HG03354 (cell line): Measurements from ENCODE around the gene SF3B2.

Source experiments
- ATAC-seq: cut with Tn5 transposase; IDR thresholded peaks from one replicate; pipeline ENCODE4 v1.9.1; 2021; ENCODE audit warnings: mild to moderate bottlenecking; ENCODE audit not compliant: unreplicated experiment, poor library complexity, severe bottlenecking

Gene SF3B2

DNA sequence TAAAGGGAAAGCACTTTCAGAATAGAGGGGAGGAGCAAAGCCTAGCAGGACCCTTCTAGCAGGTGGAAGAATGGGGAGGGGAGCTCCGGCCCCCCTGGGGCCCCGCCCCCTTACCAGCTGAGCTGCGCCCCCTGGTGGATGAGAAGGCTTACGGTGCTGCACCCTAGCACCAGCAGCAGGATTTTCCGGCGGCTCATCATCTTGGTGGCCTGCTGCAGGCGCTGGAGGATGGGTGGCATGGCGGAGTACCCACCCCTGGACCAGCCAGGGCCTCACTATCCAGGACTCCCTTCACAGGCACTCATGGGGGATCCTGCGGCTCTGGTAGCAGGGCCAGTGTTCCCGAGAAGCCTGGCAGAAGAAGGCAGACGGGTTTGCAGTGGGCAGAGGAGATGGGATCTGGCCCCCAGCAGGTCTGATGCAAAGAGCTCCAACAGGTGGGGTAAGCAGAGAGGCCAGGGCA lies 7.0 kb upstream of the SF3B2 start:
- peak; percentile 74 for ATAC-seq

DNA sequence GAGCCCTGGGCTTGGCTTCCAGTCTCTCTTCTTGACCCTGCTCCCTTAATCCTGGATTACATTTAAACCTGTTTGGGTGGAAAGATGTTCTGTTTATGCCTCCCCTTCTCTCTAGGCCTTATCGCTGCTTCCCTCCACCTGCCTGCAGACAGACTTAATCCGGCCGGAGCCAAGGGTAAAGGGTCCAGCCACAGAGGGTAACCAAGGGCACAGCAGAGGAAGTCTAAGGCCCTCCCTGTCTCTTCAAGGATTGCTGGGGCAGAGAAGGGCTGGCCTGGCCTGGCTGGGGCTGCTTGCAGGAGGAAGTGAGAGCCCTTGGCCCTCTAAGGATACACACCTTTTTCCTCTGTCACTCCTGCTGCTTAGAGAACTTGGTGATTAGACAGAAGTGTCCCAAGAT lies 5.3 kb upstream of the SF3B2 start:
- ATAC-seq = no peak

DNA sequence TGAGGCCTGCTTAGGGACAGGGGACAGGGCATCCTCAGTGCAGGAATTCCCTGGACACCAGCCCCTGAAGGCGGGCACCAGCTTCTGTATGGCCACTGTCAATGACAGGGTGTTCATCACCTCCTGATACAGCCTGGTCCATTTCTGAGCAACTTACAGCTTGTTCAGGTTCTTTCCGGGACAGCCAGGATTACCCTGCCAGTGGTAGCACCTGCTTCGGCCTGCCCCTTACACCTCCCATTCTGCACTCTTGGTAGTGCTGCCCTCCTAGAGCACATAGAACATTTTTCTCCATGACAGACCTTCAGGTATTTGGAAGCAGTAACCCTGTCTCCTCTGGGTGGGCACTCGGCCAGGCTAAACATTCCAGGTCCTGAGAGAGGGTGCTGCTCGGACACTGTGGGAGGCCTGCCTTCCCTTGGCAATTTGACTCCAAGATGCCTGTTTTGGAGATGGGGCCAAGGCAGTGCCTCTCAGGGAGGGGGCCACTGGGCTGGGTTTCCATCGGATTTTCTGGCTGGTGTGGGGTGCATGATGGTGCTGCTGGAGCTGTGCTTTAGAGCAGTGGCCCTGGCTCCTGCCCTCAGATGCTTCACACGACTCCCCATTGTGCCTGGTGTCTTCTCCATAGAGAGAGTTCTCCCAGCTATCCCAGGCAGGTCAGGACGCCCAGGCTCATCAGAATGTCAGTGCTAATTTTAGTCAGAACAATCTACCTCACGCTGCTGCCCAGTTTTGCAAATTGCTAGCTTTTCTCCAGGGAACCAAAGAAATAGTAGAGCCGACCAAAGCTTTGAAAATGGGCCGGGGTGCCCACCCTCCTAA lies 4.4 kb upstream of the SF3B2 start:
- no peak for ATAC-seq

DNA sequence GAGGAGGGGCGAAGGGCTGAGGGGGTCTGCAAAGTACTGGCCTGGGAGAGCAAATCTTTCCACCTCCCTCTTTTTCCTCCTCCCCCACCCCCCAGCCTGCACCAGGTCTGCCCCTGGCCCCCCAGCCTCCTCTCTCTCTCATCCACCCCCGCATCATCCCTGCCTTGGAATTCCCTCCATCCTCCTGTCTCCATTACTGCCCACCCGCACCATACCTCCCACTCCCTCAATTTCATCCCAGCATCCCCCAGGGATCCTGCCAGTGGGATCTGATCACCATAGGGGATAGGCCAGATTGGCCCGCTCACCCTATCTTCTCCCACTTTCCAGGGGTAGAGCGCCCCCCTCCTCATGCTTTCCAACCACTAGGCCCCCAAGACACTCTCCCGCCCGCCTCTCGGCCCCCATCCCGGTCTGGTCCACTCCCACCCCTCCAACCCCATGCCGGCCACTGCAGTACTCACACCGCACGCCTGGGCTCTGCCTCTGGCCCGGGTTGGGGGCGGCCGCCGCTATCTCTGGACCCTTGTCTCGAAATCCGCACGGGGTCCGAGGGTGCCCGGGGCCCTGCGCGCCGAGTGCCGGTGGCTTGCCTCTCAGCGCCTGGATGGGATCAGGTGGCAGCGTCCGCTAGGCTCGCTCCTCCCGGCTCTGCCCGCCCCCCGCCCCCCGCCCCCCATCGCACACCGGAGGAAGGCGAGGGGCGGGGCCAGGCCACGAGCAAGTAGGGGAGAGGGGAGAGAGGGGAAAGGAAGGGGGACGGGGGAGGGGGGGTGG lies 3.4 kb upstream of the SF3B2 start, which contains the start of gene GAL3ST3:
Gene GAL3ST3, minus strand, starts transcription at position 615 of the 777 bp plus-strand sequence. CDS start 3,746 bp downstream, outside the sequence.
- no peak for ATAC-seq

DNA sequence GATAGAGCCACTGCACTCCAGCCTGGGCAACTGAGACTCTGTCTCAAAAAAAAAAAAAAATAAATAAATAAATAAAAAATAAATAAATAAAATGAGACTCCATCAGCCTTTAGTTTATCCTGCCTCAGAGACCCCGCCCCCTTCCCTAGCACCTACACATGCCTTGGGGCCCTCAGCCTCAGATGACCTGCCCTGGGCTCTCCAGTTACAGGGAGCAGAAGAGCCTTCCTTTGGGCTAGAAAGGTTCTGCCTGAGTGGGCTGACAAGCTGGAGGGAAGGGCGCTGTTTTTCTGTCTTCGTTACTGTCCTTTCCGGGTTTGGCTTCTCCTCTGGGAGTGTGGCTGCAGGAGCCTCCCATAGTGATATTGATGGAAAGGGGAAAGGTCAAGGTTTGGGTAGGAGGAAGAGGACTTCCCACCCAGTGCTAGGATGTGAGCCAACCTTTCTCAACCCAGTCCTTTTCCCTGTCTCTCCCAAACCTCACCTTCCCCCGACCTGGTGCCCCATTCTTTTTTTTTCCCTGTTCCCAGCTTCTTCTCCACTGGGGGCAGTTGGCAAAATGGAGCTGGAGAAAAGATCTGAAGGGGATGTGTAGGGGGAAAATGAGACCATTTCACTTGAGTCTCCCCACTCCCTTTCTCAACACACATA lies 1.5 kb upstream of the SF3B2 start:
- ATAC-seq = no peak

DNA sequence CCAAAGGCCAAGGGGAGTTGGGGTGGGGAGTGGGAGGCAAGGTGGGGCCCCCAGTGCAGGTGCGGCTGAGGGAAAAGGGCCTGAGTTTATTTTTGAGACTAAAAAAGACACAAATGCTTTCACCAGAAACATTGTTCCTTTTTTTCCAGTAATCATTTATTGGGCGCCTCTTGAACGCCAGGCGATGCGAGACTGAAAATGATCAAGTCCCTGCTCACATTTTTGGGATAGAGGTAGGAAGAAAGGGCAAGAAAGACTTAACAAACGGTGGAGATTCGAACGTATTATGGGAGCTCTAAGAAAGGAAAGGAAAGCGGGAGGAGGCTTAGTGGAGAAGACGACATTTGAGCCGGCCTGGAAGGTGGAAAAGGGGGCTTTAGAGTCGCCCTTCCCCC lies 796 bp upstream of the SF3B2 start:
- no peak for ATAC-seq

DNA sequence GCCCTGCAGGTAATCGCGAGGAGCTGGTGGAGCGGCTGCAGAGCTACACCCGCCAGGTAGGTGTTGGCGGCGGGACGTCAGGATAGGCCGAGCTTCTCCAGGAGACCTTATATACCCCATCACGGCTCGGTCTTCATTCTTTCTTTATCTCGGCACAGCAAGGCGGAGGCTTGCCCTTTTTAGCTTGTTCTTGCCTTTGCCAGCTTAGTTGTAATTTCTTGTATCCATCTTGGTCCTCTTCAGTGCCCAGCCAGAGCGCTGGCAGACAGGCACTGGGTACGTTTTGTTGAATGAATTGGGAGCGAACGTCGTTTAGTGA lies 459 bp downstream of the SF3B2 start:
- no peak for ATAC-seq

DNA sequence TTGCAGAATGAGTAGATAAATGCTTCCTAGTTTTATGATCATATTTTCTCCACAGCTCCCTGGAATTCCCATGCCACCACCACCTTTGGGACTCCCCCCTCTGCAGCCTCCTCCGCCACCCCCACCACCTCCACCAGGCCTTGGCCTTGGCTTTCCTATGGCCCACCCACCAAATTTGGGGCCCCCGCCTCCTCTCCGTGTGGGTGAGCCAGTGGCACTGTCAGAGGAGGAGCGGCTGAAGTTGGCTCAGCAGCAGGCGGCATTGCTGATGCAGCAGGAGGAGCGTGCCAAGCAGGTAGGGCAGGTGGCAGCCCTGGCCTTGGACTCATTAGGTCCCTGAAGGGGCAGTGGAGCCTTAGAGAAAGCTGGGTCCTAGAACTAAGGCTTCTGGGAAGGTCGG lies 2.9 kb downstream of the SF3B2 start:
- no peak for ATAC-seq

DNA sequence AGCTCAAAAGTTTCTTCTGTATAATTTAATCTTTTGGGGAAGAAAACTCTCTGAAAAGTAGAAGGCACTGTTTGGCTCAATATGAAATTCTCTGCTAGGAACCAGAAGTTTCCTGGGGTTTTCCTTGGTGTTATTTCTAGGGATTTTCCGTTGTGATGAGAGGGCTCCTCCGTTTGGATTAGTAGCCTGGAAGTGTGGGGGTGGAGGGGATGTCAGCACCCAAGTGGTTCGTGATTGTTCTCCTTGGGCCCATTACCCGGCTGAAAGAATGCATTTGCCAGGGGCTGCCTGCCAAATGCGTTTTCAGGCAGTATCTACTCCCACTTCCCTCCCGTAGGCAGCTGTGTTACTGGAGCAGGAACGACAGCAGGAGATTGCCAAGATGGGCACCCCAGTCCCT lies 4.3 kb downstream of the SF3B2 start:
- ATAC-seq = no peak

DNA sequence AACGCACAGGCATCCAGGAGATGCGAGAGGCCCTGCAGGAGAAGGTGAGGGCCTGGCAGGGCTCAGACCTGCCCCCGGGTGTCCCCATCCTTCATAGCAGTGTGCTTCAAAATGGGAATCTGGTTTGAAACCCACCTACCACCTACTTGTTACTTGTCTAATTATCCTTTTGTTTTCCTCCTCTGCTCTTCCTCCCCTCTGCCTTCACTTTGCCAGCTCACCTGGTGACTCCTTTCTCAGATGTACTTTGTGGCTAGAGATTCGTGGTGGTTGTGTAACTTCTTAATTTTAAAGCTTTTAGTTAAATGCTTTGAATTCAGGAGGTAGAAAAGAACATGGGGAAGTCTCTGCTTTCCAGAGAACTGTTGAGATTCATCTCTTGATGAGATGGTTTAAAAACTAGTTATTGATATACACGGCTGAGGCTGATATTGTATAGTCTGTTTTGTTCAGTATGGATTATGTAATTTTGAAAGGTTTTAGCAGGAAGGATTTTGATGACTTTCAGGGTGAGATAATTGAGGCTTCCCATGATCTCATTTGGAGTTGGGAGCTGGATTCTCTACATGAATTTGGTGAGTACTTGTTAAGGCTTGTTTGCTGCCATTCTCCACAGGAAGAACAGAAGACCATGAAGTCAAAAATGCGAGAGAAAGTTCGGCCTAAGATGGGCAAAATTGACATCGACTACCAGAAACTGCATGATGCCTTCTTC lies 8.0 kb downstream of the SF3B2 start:
- ATAC-seq = no peak

DNA sequence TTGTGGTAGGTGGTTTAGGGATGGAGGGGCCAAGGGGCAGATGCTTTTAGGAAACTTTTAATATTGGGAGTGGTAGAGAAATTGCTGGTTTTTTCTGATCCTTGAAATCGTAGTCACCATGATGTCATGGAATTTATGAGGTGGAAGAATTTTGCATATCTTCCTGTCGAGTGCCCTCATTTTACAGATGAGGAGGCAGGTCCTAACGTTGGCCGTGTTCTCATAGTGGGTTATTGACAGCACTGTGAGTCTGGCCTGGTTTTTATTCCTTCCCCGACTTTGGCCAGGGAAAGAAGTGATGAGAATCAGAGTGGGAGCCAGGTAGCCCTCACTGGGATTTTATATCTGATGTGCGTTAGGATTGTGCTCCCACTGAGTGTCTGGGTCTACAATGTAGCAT lies 9.1 kb downstream of the SF3B2 start:
- ATAC-seq = no peak

DNA sequence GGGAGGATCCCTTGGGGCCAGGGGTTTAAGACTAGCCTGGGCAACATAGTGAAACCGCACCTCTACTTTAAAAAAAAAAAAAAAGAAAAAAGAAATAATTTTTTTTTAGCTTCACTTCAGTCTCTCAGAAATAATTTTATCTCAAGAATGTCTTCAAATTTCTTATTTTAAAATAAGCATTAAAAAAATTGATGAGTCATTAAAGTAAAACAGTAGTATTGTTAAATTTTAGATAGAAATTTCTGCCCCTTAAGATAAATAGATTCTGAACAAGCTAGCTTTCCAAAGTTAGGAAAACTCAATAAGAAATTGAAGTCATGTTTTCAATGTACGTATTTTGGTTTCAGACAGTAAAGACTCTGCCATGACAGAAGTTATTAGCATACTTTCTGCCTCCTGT lies 10.2 kb downstream of the SF3B2 start:
- ATAC-seq = no peak

DNA sequence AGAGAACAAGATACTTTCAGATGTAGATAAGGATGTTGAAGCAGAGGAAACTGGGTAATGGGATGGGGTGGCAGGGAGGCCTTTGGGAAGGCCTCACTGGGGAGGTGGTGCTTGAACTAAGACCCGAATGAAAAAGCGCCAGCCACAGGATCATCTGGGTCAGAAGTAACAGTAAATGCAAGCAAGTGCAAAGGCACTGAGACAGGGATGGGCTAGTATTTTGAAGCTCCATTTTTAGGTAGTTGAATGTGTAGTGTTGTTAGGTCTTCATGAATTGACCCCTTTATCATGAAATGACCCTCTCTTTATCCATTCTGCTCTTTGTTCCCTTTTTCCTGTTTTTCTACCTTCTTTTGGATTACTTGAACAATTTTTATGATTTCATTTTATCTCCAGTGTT lies 11.7 kb downstream of the SF3B2 start:
- ATAC-seq = no peak

DNA sequence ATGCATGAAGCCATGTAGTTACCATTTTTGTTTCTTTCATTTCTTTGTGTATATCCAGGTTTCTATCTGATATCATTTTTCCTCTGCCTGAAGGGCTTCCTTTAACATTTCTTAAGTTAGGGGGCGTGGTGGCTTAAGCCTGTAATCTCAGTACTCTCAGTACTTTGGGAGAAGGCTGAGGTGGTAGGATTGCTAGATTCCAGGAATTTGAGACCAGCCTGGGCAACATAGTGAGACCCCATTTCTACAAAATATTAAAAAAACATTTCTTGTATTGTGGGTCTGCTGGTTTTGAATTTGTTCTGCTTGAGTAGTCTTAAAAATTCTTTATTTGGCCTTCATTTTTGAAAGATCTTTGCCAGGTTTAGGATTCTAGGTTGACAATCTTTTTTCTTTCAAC lies 12.4 kb downstream of the SF3B2 start:
- no peak for ATAC-seq

DNA sequence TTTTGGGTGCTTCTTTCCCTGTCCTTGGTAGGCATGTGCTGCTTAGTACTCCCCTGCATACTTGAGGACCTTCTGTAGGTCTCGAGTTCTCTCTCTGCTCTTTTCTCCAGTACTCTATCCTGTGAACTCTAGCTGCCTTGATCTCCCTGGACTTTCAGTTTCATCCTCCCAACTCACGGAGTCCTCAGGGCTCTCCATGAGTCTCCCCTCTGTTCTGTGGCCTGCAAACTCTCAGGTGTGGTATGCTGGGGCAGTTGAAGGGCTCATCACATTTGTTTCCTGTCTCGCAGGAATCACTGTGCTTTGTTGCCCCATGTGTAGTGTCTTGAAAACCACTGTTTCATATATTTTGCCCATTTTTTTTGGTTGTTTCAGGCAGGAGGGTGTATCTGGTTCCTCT lies 14.6 kb downstream of the SF3B2 start:
- no peak for ATAC-seq

DNA sequence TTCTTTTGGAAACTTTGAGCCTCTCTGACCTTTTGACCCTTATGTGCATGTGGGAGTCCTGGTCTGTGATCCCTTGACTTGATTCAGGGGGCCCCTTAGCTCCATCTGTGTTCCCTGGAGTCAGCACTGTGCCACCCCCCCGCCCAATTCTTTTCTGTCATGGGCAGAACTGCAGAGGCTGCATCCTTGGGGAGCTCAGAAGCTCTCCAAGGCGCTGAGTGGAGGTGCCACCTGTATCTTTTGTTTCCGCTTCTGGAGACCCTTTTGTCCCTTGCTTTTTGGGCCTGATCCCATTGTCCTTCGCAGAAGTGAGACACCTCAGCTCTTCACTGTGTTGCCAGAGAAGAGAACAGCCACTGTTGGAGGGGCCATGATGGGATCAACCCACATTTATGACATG lies 15.5 kb downstream of the SF3B2 start:
- ATAC-seq = no peak

DNA sequence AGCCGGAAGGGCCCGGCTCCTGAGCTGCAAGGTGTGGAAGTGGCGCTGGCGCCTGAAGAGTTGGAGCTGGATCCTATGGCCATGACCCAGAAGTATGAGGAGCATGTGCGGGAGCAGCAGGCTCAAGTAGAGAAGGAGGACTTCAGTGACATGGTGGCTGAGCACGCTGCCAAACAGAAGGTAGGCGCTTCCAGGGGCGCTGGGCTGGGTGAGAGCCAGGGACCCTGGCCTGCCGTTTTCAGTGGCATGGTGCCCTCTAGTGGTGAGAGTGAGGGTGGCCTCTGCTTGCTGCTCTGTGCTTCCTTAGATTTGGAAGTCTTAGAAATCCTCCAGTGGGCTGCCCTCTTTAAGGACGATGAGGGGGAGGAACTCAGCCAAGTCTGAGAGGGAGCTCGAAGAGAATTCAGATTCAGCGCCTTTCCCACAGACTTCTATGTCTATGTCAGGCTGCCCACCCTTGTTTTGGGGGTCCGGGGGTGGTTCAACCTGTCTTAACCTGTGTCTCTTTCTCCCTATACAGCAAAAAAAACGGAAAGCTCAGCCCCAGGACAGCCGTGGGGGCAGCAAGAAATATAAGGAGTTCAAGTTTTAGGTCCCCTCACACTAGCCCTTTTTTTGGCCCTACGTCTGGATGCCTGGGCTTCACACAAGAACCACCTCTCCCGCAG lies 16.1 kb downstream of the SF3B2 start:
- ATAC-seq = no peak

DNA sequence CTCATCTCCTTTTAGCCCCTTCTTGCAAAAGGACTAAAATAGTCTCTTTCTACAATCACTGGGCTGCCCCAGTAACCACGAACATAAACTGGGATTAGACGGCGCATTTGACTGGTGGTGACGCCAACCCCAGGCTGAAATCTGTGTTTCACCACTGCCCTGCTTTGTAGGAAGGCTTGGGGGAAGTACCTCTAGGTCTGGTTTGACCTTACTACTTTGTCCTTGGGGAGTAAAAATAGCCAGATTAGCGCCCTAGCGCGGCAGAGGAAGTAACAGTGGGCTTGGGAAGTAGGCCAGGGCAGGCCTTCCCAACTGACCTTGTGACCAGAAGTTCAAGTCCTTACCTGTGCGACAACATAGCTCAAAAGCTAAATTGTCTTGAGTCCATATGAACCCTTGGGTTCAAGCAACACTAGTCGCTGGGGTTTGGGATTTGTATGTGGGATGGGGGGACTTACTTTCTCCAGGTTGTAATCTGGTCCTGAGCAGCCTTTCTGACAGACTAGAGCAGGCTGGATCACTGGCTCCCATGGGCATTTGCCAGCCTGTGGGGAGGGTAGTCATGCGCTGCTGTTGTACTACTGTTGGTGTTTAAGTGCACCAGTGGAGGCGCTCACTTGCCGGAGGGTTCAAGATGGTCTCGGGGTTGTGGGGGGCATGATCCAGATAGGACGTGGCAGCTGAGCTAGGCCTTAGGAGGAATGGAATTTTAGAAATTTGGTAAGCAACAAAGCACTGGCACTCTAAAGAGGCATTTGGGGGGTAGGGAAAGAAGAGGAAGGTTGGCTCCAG lies 17.0 kb downstream of the SF3B2 start:
- peak; percentile 21 for ATAC-seq
